A549 (cell line): ENCODE results near the gene EPHB1. TPM values are rescaled to one million over a fixed set of nuclear protein-coding genes. Genes with fewer than 3 reads are reported as not detected.

Source experiments
- ATAC-seq, 2 experiments: fragments of 200-7000 bp in 1 of 2; fragments of >200 bp in 1 of 2; cut with Nextera tagmentation in 1 of 2; cut with Tn5 transposase in 1 of 2; 3 replicates each; pipeline versions ENCODE4 v1.8.0 to v1.9.1; 2018 to 2020; ENCODE audit warnings: mild to moderate bottlenecking in 1 of 2, moderate library complexity in 1 of 2
- CTCF ChIA-PET: fragments of 300-600 bp; sonication (Branson Sonifier 250); formaldehyde crosslinking; extraction: SDS; loops from one replicate; lab custom pipeline; 2021; ENCODE audit warnings: antibody characterized with exemption, inconsistent platforms; lab: Yijun Ruan, JAX
- POLR2A ChIA-PET: fragments of 350-600 bp; formaldehyde crosslinking; extraction: SDS; loops from one replicate; lab custom pipeline; 2021; ENCODE audit warnings: antibody characterized with exemption, inconsistent platforms; lab: Yijun Ruan, JAX
- DNase-seq, 2 experiments: peaks; one replicate each; pipeline versions ENCODE4 v3.0.0 to v3.0.0-alpha.2; 2011 to 2016; ENCODE audit warnings: low read depth in 1 of 2, low spot score in 1 of 2
- FAIRE-seq: peaks from 2 replicates; lab custom pipeline; 2011; peaks lifted over from hg19 to GRCh38; lab: Jason Lieb, UNC
- H3K27ac ChIP-seq, 2 experiments: fragments of >200 bp; sonication (Bioruptor Twin); formaldehyde crosslinking; 3 replicates each; pipeline ENCODE4 v1.5.1; 2016 to 2017
- H3K4me1 ChIP-seq: fragments of >200 bp; sonication (Bioruptor Twin); formaldehyde crosslinking; 3 replicates; pipeline ENCODE4 v1.6.1; 2016
- H3K4me2 ChIP-seq: fragments of >200 bp; sonication (Bioruptor Twin); formaldehyde crosslinking; 3 replicates; pipeline ENCODE4 v1.6.1; 2016
- H3K4me3 ChIP-seq: fragments of >200 bp; sonication (Bioruptor Twin); formaldehyde crosslinking; 3 replicates; pipeline ENCODE4 v1.5.1; 2016
- H3K9me3 ChIP-seq: fragments of >200 bp; sonication (Bioruptor Twin); formaldehyde crosslinking; 3 replicates; pipeline ENCODE4 v1.6.1; 2016
- ATOH8 ChIP-seq: fragments of 250-450 bp; sonication (Bioruptor Pico); IDR thresholded peaks from 2 replicates; pipeline ENCODE4 v1.5.0; 2020; ENCODE audit warnings: low read depth, mild to moderate bottlenecking, moderate library complexity
- CTCF ChIP-seq: fragments of >200 bp; sonication (Bioruptor Twin); formaldehyde crosslinking; IDR thresholded peaks from 3 replicates; pipeline ENCODE4 v1.5.1; 2016
- ELK1 ChIP-seq: fragments of 150-350 bp; IDR thresholded peaks from 2 replicates; pipeline ENCODE4 v1.6.1; 2014; ENCODE audit warnings: low read depth, mild to moderate bottlenecking, low read length
- ESRRA ChIP-seq: fragments of 150-350 bp; IDR thresholded peaks from 2 replicates; pipeline ENCODE4 v1.6.1; 2014; ENCODE audit warnings: mild to moderate bottlenecking, low read length, borderline replicate concordance
- FOSL2 ChIP-seq, 2 experiments: fragments of 450-650 bp in 1 of 2; fragments of >200 bp in 1 of 2; sonication (Bioruptor Twin) in 1 of 2; formaldehyde crosslinking; IDR thresholded peaks; 2 replicates each; pipeline versions ENCODE4 v1.5.0 to v1.6.1; 2016 to 2020; ENCODE audit warnings: mild to moderate bottlenecking in 1 of 2, moderate library complexity in 1 of 2
- FOXS1 ChIP-seq: fragments of 250-450 bp; sonication (Bioruptor Pico); IDR thresholded peaks from 2 replicates; pipeline ENCODE4 v1.5.0; 2020; ENCODE audit warnings: mild to moderate bottlenecking, moderate library complexity
- HES2 ChIP-seq: fragments of >200 bp; sonication (Bioruptor Twin); formaldehyde crosslinking; IDR thresholded peaks from 2 replicates; pipeline ENCODE4 v1.6.1; 2016
- HMGXB4 ChIP-seq: fragments of 250-450 bp; sonication (Bioruptor Pico); IDR thresholded peaks from 2 replicates; pipeline ENCODE4 v1.5.0; 2021; ENCODE audit warnings: mild to moderate bottlenecking, moderate library complexity, borderline replicate concordance
- HOXB13 ChIP-seq: fragments of 250-450 bp; sonication (Bioruptor Pico); IDR thresholded peaks from 2 replicates; pipeline ENCODE4 v1.5.0; 2020; ENCODE audit warnings: low read depth, mild to moderate bottlenecking, moderate library complexity
- JUN ChIP-seq, 2 experiments: fragments of >200 bp; sonication (Bioruptor Twin); formaldehyde crosslinking; IDR thresholded peaks; 2 replicates in 1 of 2; 3 replicates in 1 of 2; pipeline ENCODE4 v1.6.1; 2016 to 2017
- MAFK ChIP-seq: fragments of 450-650 bp; IDR thresholded peaks from 2 replicates; pipeline ENCODE4 v1.6.1; 2014; ENCODE audit not compliant: partially characterized antibody
- MYC ChIP-seq: IDR thresholded peaks from 2 replicates; pipeline ENCODE4 v1.6.1; 2012; ENCODE audit warnings: mild to moderate bottlenecking, inconsistent platforms, low read length, improper control_type of control experiment, borderline replicate concordance
- RAD21 ChIP-seq, 2 experiments: fragments of >200 bp in 1 of 2; sonication (Bioruptor Twin) in 1 of 2; formaldehyde crosslinking in 1 of 2; IDR thresholded peaks in 1 of 2; conservative IDR thresholded peaks in 1 of 2; 2 replicates in 1 of 2; 3 replicates in 1 of 2; pipeline ENCODE4 v1.6.1; 2012 to 2018; ENCODE audit warnings: inconsistent platforms in 1 of 2
- RCOR1 ChIP-seq: fragments of 150-350 bp; IDR thresholded peaks from 2 replicates; pipeline ENCODE4 v1.6.1; 2014; ENCODE audit warnings: antibody characterized with exemption, low read length, low read depth
- REST ChIP-seq: fragments of 200-600 bp; sonication (generic); IDR thresholded peaks from 2 replicates; pipeline ENCODE4 v1.6.1; 2016; ENCODE audit warnings: antibody characterized with exemption, mild to moderate bottlenecking, moderate library complexity
- SMC3 ChIP-seq: fragments of >200 bp; sonication (Bioruptor Twin); formaldehyde crosslinking; IDR thresholded peaks from 3 replicates; pipeline ENCODE4 v1.6.1; 2018; ENCODE audit warnings: inconsistent platforms
- USF2 ChIP-seq: fragments of 450-650 bp; IDR thresholded peaks from 2 replicates; pipeline ENCODE4 v1.6.1; 2014; ENCODE audit warnings: antibody characterized with exemption
- WGBS: methylation state at CpG from one replicate; pipeline ENCODE4 v1.1.6; 2017; ENCODE audit errors: missing lambda C conversion rate; 5-methylcytosine and 5-hydroxymethylcytosine counted together
- polyA plus RNA-seq, 4 experiments: library from polyadenylated mRNA; depleted of rRNA in 3 of 4; stranded (reverse); fragments of >200 nt; fragmentation: RNase III in 1 of 4; extraction: RNeasy Plus Mini Kit Qiagen cat#74134 plus additional on column Dnase treatment in 1 of 4; gene quantifications; 2 replicates in 3 of 4; 3 replicates in 1 of 4; pipeline ENCODE4 v1.2.3, GENCODE V29; 2011 to 2017

The EPHB1 gene
- polyA plus RNA-seq, 2 of the 4 experiments (the other 2 are of a cell fraction): 0.18 to 0.21 TPM

GRCh38 chr3:135192929-135193328 lies 397.9 kb downstream of the EPHB1 start (continued):
- TF ChIP-seq ELK1: no peak
- TF ChIP-seq MAFK: no peak
- TF ChIP-seq, all 56 proteins: peak for 0

GRCh38 chr3:135197246-135197645 lies 402.2 kb downstream of the EPHB1 start:
- FAIRE-seq (no peak), ATAC-seq (no peak), DNase-seq (no peak)
- CTCF ChIA-PET: no interaction called here
- no peak overlapping the region for H3K27ac ChIP-seq
- no peak overlapping the region for H3K4me2 ChIP-seq
- H3K9me3 ChIP-seq: no peaks in the 10 kb centered on the region
- POLR2A ChIA-PET: no interaction called here
- no peak overlapping the region for H3K4me3 ChIP-seq
- H3K4me1 ChIP-seq: no peaks in the 10 kb centered on the region
- no peak for TF ChIP-seq RAD21 (conservative IDR thresholded peaks at IDR 0.05 in 1 of 2, IDR thresholded peaks at IDR 0.05 in 1 of 2)
- TF ChIP-seq ATOH8 (CRISPR knock-in tag): no peak
- TF ChIP-seq MYC: no peak
- TF ChIP-seq FOXS1: no peak
- TF ChIP-seq SMC3: no peak
- no peak for TF ChIP-seq HOXB13 (CRISPR knock-in tag)
- TF ChIP-seq RCOR1: no peak
- TF ChIP-seq USF2: no peak
- TF ChIP-seq HMGXB4 (CRISPR knock-in tag): no peak
- no peak for TF ChIP-seq JUN (IDR thresholded peaks at IDR 0.05)
- no peak for TF ChIP-seq FOSL2 (IDR thresholded peaks at IDR 0.05)
- no peak for TF ChIP-seq FOSL2 (CRISPR knock-in tag; IDR thresholded peaks at IDR 0.05)
- TF ChIP-seq REST: no peak
- no peak for TF ChIP-seq HES2
- TF ChIP-seq CTCF: no peak
- TF ChIP-seq ESRRA: no peak
- TF ChIP-seq, all 56 proteins: peak for 0
- WGBS: 3% methylated on average over 3 of the region's 3 CpGs
